ENCODE measurements around the gene MCM9.

MCM9 gene

GRCh38 chr6:118959903-118960302 lies 24.9 kb upstream of the MCM9 start:
- no peak for DNase-seq (ENCODE audit: low read depth)
- no peak overlapping the region for H3K4me3 ChIP-seq (ENCODE audit: low read length)
- TF ChIP-seq CTCF (IDR thresholded peaks at IDR 0.05; ENCODE audit: insufficient read depth, low read depth, low read length, missing control alignments) = no peak

DNA sequence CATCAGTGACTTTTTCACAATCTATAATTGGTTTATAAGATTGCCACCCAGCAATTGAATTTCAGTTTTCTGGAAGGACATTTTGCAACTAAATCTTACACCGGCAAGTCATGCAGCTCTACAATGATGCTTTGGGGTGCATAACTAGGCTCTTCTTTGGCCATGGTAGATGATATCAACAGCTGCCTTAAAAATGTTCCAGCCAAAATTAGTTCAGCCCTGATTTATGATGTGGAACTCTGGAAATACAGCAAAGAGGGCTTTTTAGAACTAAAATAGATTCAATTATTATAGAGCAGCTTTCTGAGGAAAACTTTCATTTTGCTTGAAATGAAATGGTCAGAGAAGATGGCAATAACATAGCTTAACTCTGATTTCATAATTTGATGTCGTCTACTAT lies 18.4 kb upstream of the MCM9 start:
- no peak overlapping the region for H3K4me3 ChIP-seq (ENCODE audit: low read length)
- TF ChIP-seq CTCF (IDR thresholded peaks at IDR 0.05; ENCODE audit: insufficient read depth, low read depth, low read length, missing control alignments) = no peak
- no peak for DNase-seq (ENCODE audit: low read depth)

GRCh38 chr6:118952683-118953082 lies 17.7 kb upstream of the MCM9 start:
- no peak overlapping the region for H3K4me3 ChIP-seq (ENCODE audit: low read length)
- no peak for DNase-seq (ENCODE audit: low read depth)
- no peak for TF ChIP-seq CTCF (IDR thresholded peaks at IDR 0.05; ENCODE audit: insufficient read depth, low read depth, low read length, missing control alignments)

DNA sequence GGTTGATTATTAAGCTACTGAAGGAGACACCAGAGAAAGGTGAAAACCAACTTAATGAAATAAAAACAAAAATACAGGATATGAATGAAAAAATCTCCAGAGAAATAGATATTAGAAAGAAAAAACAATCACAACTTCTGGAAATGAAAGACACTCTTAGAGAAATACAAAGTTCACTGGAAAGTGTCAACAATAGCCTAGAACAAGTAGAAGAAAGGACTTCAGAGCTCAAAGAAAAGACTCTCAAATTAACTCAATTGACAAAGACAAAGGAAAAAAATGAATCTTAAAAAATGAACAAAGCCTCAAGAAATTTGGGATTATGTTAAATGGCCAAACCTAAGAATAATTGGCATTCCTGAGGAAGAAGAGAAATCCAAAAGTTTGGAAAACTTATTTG lies 10.3 kb upstream of the MCM9 start:
- H3K4me3 ChIP-seq (ENCODE audit: low read length) = no peak overlapping the region
- TF ChIP-seq CTCF (IDR thresholded peaks at IDR 0.05; ENCODE audit: insufficient read depth, low read depth, low read length, missing control alignments) = no peak
- DNase-seq (ENCODE audit: low read depth) = no peak

GRCh38 chr6:118940770-118941169 lies 5.8 kb upstream of the MCM9 start:
- no peak for TF ChIP-seq CTCF (IDR thresholded peaks at IDR 0.05; ENCODE audit: insufficient read depth, low read depth, low read length, missing control alignments)
- H3K4me3 ChIP-seq (ENCODE audit: low read length) = no peak overlapping the region
- no peak for DNase-seq (ENCODE audit: low read depth)

GRCh38 chr6:118939683-118940082 lies 4.7 kb upstream of the MCM9 start:
- H3K4me3 ChIP-seq (ENCODE audit: low read length) = no peak overlapping the region
- no peak for TF ChIP-seq CTCF (IDR thresholded peaks at IDR 0.05; ENCODE audit: insufficient read depth, low read depth, low read length, missing control alignments)

DNA sequence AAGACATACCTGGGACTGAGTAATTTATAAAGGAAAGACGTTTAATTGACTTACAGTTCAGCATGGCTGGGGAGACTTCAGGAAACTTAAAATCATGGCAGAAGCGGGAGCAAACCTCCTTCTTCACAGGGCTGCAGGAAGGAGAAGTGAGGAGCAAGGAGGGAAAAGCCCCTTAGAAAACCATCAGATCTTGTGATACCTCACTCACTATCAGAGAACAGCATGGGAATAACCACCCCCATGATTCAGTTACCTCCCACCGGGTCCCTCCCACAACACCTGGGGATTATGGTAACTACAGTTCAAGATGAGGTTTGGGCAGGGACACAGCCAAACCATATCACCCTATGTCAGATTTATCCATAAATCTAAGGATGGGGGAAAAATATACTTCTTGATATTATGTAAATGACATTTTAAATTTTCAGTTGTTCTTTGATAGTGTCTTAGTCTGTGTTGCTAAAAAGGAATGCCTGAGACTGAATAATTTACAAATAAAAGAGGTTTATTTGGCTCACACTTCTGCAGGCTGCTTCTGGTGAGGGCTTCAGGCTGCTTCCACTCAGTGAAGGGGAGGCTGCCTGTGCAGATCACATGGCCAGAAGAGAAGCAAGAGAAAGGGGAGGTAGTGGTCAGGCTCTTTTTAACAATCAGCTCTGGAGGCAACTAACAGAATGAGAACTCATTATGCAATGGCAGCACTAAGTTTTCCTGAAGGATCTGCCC lies 1.2 kb upstream of the MCM9 start:
- no peak for TF ChIP-seq CTCF (IDR thresholded peaks at IDR 0.05; ENCODE audit: insufficient read depth, low read depth, low read length, missing control alignments)
- H3K4me3 ChIP-seq (ENCODE audit: low read length) = no peak overlapping the region
- no peak for DNase-seq (ENCODE audit: low read depth)

More at GRCh38 chr6:118939683-118940082, 4.7 kb upstream of the MCM9 start:
- no peak for DNase-seq (ENCODE audit: low read depth)

All from epithelial cell of esophagus (primary cell).